ENCODE results near the gene B4GALT1.

DNA sequence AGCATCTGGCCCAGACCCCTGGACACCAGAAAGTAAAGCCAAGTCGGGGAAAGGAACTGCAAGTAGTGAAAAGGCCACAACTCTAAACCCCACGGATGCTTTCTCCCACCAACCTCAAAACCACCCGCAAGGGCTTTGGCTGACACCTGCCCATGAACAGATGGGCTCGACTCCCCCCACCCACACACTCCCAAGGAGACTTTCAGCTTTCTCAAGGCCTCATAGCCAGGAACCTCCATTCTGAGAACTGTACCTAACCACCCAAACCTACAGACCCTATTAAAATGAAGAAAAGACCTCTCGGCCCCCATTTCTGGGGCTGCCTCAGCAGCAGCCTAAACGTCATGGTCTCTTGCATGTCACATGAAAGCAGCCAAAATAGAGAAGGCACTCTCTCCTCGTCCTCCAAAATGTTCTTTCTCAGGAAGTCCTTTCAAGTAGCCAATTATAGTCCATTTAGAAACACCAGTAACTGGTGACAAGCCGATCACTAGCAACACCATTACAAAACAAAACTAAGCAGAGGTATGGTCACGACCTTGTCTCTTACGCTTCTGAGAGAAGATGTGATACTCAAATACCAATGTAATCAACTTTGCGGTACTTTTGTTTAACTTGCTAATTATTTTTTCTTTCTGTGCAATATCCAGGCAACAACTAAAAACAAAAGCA, 2.9 kb downstream of the B4GALT1 start:
- TF ChIP-seq, protein P1, sequence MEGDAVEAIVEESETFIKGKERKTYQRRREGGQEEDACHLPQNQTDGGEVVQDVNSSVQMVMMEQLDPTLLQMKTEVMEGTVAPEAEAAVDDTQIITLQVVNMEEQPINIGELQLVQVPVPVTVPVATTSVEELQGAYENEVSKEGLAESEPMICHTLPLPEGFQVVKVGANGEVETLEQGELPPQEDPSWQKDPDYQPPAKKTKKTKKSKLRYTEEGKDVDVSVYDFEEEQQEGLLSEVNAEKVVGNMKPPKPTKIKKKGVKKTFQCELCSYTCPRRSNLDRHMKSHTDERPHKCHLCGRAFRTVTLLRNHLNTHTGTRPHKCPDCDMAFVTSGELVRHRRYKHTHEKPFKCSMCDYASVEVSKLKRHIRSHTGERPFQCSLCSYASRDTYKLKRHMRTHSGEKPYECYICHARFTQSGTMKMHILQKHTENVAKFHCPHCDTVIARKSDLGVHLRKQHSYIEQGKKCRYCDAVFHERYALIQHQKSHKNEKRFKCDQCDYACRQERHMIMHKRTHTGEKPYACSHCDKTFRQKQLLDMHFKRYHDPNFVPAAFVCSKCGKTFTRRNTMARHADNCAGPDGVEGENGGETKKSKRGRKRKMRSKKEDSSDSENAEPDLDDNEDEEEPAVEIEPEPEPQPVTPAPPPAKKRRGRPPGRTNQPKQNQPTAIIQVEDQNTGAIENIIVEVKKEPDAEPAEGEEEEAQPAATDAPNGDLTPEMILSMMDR (IDR thresholded peaks at IDR 0.05), result no peak
- TF ChIP-seq POLR2AphosphoS5 (IDR thresholded peaks at IDR 0.05), result peak in 1 of 3 donors; percentile 34
